Globus pallidus (tissue), 1 donor: ENCODE results near the gene CEP250.
"Not testable (repeated sequence)": the region's sequence is repeated elsewhere in the genome, so short reads cannot be mapped to it uniquely, and the experiment has no call there.

Experiments
- DNase-seq: peaks from one replicate; pipeline ENCODE4 v3.0.0-alpha.2; 2015; ENCODE audit warnings: low spot score

The CEP250 gene

DNA sequence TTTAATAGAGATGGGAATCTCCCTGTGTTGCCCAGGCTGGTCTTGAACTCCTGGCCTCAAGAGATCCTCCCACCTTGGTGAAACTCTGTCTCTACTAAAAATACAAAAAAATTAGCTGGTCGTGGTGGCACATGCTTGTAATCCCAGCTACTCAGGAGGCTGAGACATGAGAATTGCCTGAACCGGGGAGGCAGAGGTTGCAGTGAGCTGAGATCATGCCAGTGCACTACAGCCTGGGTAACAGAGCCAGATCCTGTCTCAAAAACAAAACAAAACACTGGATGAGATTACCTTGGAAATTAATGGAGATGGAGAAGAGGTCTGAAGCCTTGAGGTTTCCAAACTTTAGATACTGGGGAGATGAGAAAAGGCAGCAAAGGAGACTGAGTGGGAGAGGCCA lies 2.1 kb downstream of the CEP250 start:
- not testable (repeated sequence) for DNase-seq

DNA sequence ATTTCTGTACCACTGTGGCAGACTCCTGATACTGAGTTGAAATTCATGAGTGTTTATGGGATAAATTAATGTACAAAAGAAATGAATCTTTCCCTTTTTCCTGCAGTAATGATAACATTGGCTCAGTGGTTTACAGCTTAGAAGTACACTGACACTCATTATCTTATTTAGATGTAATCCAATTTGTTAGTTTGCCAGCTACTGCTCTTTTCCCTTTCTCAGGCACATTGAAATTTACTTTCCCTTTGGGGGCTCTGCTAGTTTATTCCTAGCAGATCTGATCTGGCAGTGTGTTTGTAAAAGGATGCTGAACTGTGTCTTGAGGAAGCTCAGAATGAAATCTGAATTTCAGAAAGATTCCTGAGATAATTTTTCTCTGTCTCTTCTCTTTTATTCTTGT lies 3.0 kb downstream of the CEP250 start:
- DNase-seq, result no peak

DNA sequence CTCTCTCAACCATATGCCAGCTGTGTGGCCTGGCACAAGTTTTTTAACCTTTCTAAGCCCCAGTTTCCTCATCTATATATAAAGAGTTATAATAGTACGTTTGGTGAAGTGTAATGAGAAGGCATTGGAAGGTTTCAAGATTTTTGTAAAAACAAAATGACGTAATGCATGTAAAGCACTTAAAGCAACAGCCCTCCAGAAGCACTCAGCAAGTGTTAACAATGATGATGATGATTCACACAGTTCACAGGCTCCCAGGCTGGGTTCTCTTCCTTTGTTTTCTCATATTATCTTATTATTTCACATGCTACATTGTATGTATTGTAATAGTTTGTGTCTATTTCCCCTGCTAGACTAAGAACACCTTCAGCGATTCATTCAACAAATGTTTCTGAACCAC lies 6.2 kb downstream of the CEP250 start:
- no peak for DNase-seq

DNA sequence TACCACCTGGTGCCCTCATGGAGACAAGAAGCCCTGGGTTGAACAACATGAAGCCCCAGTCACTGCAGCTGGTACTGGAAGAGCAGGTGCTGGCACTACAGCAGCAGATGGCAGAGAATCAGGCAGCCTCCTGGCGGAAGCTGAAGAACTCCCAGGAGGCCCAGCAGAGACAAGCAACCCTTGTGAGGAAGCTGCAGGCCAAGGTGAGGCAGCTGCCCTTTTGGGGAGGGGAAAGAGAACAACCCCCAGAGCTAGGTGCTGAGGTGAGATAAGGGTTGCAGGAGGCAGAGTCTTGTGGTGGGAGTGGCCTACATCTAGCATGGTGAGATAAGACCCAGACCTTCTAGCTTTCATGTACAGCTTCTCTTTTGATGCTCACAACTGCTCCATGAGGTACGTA lies 7.0 kb downstream of the CEP250 start:
- DNase-seq, result no peak

DNA sequence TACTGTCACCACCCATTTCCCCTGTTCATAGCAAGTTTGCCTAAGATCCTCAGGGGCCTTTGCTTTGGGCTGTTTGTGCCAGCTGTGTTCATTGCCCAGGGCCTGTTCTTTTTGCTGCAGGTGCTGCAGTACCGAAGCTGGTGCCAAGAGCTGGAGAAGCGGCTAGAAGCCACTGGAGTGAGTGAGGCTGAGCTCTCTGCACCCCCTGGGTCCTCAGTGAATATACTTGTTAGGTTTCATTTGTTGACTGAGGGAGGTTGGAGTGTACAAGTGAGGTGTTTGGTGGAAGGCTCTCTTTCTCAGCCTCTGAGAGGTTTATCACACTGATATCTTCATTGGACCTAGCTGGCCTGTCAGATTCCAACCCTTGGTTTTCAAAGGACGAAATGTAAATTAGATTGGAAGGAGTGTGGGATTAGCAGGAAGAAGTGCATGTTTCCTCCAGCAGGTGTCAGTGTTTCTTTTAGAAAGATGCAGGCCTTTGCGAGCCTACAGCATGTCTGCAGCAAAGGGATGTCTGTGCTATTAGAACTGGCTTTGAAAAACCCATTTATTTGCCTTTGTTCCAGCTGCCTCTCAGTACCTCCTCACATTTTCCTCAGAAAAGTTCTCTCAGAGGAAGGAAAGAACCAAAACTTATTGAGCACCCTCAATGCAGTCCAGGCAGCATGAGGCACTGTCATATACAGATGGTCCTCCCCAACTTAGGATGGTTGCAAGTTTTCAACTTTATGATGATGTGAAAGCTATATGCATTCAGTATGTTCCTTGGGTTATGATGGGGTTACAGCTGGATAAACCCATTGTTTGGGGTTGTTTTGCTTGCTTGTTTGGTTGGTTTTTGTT lies 8.3 kb downstream of the CEP250 start:
- DNase-seq, result peak; percentile 79

DNA sequence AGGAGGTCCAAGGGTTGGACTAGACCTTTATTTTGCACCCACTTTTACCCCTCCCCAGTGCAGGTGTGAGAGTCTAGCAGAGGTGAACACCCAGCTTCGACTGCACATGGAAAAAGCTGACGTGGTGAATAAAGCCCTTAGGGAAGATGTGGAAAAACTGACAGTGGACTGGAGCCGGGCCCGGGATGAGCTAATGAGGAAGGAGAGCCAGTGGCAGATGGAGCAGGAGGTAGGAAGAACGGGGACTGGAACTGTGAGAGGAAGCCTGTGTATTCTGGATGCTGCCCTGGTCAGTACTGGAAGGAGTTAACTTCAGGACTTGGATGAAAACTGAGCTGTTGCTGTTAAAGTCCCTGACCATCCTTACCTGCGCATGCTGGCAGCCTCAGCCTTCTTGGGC lies 10.6 kb downstream of the CEP250 start:
- DNase-seq, result no peak

DNA sequence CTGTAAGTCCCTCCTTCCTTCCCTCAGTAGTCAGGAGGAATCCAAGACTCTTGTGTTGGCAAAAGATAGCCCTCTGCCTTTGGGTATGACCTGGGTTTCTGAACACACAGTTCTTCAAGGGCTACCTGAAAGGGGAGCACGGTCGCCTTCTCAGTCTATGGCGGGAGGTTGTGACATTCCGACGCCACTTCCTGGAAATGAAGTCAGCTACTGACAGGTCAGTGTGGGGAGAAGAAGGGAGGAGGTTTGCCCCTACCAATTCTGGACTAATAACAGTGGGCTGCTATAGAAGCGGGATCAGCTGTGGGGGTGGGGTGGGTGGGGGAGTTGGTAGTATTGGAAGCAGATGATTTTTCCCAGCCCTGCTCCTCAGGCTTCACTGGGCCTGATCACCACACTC lies 11.5 kb downstream of the CEP250 start:
- DNase-seq, result no peak

DNA sequence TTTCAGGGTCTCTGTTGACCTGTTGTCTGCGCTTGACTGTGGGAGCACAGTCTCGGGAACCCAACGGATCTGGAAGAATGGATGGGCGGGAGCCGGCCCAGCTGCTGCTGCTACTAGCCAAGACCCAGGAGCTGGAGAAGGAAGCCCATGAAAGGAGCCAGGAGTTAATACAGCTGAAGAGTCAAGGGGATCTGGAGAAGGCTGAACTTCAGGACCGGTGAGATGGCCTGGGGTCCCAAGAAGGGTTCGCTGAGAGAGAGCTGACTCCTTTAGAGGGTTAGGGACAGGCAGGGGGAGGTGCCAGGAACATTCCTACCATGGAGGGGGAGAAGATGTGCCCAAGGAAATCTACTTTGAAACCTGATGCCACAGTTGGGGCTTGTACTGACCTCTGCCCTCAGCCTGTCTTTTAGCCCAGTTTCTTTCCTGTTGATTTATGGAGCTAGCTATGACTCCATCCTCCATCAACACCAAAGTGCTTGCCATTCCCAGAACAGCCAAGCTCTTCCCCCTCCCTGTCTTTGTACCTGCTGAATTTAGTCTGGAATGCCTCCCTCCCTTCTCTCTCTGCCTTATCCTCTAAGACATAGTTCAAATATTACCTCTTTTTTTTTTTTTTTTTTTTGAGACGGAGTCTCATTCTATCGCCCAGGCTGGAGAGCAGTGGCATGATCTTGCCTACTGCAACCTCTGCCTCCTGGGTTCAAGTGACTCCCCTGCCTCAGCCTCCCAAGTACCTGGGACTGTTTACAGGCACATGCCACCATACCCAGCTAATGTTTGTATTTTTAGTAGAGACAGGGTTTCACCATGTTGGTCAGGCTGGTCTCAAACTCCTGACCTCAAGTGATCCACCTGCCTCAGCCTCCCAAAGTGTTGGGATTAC lies 12.2 kb downstream of the CEP250 start:
- no peak for DNase-seq

DNA sequence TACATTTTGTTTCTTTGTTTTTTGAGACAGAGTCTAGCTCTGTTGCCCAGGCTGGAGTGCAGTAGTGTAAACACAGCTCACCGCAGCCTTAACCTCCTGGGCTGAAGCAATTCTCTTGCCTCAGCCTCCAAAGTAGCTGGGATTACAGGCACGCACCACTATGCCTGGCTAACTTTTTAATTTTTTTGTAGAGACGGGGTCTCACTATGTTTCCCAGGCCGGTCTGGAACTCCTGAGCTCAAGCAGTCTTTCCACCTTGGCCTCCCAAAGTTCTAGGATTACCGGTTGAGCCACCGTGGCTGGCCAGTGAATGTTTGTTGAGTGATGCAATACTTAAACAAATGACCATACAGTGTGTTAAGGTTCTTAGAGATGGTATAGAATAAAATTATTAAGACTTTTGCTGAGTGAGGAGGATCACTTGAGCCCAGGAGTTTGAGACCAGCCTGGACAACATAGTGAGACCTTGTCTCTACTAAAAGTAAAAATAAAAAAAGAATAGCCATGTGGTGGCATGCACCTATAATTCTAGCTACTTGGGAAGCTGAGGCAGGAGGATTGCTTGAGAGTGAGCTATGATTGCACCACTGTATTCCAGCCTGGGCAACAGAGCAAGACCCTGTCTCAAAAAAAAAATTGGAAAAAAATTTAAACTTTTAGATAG lies 13.4 kb downstream of the CEP250 start:
- DNase-seq, result no peak

DNA sequence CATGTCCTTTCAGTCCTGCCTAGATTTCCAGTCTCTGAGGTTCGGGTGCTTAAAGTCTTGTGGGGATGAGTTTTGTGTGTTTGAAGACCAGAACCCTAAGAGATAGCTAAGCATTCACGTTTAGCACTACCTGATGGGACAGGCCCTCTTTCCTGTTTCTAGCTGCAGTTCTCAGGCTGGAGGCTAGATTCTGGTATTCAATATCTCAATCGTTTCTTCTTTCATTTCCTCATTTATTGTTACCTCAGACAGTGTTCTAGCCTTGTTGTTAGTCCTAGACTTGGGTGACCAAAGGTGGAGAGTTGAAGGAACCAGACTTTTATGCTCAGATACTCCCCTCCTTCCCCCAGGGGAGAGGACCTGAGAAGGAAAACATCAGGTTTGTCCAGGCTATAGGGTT lies 16.8 kb downstream of the CEP250 start:
- DNase-seq, result no peak

DNA sequence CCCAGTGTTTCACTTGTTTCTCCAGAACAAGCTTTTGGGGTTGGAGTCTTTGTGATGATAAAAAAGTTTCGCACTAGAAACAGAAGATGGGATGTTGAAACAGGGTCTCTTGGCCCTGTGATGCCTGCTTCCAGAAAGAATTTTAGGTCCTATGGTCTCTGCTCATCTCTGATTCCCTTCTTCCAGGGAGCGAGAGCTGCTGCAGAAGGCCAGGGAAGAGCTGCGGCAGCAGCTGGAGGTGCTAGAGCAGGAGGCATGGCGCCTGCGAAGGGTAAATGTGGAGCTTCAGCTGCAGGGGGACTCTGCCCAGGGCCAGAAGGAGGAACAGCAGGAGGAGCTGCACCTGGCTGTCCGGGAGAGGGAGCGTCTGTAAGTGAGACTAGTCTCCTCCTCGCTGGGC lies 18.3 kb downstream of the CEP250 start:
- no peak for DNase-seq

DNA sequence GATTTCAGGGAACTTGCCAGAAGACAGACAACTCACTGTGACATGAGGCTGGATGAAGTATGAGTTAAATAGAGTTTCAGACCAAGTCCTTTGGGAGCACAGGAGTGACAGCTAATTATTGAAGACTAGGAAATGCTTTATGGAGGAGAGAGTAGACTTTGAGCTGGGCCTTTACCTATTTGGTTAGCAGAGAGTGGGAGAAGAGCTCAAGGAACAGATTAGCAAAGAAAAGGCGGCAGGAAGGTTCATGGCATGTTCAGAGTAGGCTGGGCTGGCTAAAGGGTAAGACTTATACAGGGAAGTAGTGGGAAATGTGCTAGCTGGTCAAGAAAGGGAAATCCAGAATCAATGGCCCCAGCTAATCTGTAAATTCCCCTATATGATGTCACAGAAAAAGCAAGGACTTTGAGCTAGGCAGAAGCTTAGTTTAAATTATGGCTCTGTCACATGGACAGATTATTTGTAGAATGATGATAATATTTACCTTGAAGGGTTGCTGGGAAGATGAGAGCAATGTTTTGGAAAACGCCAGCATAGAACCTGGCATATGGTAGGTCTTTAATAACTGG lies 19.0 kb downstream of the CEP250 start:
- DNase-seq, result no peak

DNA sequence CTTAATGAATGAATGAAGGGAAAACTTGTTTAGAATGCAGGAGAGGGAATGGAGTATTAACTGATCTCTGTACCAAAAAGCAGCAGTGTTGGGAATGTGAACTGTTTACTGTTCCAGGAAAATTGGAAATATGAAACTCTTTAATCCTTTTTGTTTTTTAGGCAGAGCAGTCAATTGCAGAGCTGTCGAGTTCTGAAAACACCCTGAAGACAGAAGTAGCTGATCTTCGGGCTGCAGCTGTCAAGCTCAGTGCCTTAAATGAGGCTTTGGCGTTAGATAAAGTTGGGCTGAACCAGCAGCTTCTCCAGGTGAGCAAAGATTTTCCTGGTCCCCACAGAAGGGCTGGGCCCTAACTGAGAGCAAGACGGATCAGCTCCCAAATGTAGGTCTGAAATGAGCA lies 20.9 kb downstream of the CEP250 start:
- DNase-seq, result no peak

DNA sequence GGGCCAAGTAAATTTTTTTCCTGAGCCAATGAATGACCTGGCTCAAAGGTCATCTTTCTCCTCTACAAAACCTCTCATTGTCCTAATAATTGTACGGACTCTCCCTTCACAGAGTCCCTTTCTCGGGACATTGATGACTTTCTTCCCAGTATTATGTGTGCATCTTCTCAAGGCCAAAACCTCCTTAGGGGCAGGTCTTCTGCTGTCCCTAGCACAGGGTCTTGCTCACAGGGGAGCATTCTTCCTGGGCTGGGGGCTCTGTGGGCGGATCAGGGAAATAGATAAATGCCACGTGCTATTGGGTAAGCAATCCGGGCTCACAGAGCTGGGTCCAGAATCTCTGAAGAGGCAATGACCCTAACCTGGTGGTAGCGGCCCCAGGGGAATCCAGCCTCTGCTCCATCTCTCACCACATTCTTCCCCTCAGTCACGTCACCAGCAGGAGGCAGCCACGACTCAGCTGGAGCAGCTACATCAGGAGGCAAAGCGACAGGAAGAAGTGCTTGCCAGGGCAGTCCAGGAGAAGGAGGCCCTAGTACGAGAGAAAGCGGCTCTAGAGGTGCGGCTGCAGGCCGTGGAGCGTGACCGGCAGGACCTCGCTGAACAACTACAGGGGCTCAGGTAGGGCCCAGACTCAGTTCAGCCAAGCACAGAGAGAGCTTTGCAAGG lies 23.5 kb downstream of the CEP250 start:
- no peak for DNase-seq

DNA sequence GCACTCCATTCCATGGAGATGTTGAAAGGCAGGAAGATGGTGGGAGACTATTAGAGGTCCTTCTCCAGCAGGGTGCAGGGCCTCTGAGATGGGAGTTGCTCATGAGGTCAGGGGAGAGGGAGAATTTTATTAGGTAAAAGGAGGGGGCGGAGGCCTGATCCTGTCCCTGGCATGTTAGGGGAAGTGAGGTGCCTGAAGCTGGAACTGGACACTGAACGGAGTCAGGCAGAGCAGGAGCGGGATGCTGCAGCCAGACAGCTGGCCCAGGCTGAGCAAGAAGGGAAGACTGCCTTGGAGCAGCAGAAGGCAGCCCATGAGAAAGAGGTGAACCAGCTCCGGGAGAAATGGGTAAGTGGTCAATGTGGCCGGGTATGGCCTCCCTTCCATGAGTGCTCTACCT lies 24.4 kb downstream of the CEP250 start:
- no peak for DNase-seq

DNA sequence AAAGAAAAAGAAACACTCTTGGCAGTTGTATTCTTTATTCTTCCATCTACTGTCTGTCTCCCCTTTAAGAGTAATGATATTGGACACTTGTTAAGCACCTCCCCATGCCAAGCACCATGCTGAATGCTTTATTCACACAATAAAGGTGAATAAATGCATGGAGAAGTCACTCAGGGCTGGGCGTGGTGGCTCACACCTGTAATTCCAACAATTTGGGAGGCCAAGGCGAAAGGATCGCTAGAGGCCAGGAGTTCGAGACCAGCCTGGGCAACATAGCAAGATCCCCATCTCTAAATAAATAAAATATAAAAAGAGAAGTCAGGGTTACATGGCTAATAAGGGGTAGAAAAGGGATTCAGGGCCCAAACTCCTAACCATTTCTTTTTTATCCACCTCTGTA lies 32.1 kb downstream of the CEP250 start:
- DNase-seq, result no peak

DNA sequence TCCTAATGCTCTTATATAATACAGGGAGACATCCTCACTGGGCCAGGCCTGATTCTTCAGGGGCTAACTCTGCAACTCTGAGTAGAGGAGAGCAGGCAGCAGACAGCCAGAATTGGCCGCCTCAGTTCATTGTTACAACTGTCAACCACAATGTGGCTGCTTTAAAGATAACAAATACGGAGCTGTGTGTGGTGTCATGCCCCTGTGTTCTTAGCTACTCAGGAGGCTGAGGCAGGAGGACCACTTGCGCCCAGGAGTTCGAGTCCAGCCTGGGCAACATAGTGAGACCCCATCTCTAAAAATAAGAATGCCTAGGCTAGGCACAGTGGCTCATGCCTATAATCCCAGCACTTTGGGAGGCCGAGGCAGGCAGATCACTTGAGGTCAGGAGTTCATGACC lies 34.3 kb downstream of the CEP250 start:
- DNase-seq, result no peak

DNA sequence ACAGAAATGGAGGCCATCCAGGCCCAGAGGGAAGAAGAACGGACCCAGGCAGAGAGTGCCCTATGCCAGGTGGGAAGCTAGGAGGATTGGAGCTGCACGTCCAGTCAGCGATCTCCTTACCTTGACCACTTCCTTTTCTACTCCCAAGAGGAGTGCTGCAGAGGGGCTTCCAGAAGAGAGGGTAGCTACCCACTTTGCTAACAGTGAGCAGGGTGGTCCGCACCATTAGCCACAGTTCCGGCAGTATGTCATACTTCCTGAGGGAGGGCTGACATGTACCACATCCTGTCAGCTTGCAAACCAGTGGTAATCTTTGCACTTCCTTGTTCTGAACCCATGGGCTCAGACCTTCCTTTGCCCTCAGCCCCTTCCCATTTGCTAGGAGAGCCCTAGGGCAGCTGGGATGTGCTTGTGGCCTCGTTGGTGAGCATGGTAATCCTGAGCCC lies 35.4 kb downstream of the CEP250 start:
- DNase-seq, result no peak

DNA sequence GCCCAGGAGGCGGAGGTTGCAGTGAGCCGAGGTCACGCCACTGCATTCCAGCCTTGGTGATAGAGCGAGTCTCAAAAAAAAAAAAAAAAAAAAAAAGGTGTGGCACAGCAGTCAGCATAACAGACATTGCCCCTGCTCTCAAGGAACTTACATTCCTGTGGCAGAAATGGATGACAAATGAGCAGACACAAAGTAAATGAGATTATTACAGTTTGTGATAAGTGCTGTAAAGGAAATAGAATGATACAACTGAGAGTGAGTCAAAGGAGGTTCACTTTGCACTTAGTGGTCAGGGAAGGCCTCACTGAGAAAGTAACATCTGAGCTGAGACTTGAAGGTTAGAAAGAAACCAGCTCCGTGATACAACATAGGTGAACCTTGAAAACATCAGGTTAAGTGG lies 36.4 kb downstream of the CEP250 start:
- no peak for DNase-seq

DNA sequence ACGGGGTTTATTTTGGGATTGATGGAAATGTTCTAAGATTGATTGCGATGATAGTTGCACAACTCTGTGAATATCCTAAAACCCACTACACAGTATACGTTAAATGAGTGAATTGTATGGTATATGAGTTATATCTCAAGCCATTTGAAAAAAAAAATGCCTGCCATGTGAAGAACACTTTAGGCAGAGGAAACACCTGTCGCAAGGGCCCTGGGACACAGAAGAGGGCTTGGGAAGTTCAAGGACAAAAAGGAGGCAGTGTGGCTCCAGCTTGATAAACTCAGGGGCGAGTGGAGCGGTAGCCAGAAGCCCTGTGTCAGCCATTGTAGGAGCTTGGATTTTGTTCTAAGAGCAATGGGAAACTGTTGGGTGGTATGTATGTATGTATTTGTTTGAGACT lies 37.0 kb downstream of the CEP250 start:
- no peak for DNase-seq

DNA sequence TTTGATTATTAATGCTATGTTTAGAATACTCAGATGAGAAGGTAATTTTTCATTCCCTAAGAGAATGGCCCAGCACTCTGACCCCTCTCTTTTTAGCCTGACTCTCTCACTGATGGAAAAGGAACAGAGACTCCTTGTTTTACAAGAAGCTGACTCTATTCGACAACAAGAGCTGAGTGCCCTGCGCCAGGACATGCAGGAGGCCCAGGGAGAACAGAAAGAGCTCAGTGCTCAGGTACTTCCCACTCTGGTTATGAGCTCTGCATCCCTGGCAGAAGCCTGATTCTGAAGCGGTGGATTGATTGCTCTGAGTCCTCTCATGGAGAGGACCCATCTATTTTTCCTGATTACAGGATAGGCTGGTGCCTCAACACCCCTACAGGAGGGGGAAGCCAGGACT lies 41.1 kb downstream of the CEP250 start:
- no peak for DNase-seq

DNA sequence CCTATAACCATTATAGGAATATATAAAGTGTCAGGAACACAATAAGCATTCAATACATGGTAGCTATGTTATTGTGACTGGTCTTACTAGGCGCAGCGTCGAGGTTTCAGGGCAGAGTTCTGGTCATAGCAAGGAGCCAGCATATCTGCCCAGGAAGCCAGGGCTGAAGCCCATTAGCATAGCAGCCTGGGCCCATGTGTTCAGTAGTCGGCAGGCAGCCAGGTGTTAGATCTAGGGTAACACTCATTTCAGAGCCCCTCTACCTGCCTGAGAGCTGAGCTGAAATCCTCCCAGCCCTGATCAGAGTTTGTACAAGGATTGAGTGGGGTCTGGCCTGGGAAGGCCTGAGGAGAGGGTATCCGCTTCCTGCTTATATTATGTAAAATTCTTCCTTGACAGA lies 41.9 kb downstream of the CEP250 start:
- DNase-seq, result no peak
